CD4-positive, alpha-beta T cell treated with Interferon alpha-2 for 1 hour (primary cell): ENCODE data around the gene SP1.
"Not testable (repeated sequence)": the region's sequence is repeated elsewhere in the genome, so short reads cannot be mapped to it uniquely, and the experiment has no call there.

ENCODE experiments used
- DNase-seq, 2 donors: peaks; one replicate each; pipeline ENCODE4 v3.0.0-alpha.2; 2020 to 2022

SP1 gene

DNA sequence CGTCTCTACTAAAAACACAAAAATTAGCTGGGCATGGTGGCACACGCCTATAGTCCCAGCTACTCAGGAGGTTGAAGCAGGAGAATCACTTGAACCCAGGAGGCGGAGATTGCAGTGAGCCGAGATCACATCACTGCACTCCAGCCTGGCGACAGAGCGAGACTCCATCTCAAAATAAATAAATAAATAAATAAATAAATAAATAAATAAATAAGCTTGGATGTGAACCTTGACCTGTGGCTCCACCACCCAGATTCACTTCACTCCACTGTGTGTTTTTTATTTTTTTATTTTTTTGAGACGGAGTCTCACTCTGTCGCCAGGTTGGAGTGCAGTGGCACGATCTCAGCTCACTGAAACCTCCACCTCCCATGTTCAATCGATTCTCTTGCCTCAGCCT, 18.3 kb upstream of the SP1 start:
- DNase-seq = not testable (repeated sequence)

- DNase-seq = no peak
These were observed 14.6 kb upstream of the SP1 start for GRCh38 chr12:53365245-53365904.

DNA sequence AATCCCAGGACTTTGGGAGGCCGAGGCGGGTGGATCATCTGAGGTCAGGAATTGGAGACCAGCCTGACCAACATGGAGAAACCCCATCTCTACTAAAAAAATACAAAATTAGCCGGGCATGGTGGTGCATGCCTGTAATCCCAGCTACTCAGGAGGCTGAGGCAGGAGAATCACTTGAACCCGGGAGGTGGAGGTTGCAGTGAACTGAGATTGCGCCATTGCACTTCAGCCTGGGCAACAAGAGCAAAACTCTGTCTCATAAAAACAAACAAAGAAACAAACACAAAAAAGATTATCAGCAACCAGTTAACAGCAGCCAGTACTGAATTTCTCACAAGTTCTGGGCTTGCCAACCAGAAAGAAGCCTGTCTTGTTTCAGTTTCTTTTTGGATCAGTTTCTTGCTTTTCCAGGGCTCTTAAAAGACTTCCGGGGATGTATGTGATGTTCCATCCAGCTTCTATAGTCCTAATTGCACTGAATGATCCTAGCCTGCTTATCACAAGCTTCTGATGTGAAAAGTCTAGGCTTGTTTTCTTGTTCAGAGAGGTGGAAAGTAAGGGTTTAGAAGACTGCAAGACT, 6.3 kb upstream of the SP1 start:
- DNase-seq = not testable (repeated sequence)

DNA sequence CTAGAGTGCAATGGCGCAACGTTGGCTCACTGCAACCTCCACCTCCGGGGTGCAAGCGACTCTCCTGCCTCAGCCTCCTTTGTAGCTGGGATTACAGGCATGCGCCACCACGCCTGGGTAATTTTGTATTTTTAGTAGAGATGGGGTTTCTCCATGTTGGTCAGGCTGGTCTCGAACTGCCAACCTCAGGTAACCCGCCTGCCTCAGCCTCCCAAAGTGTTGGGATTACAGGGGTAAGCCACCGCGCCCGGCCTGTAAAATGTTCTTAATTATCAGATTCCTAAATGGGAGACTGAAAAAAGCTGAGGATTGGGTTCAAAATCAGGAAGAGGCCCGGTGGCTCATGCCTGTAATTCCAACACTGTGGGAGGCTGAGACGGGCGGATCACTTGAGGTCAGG, 5.7 kb upstream of the SP1 start:
- DNase-seq = not testable (repeated sequence)

- DNase-seq = no peak
These were observed 3.2 kb upstream of the SP1 start for GRCh38 chr12:53376747-53377146.

DNA sequence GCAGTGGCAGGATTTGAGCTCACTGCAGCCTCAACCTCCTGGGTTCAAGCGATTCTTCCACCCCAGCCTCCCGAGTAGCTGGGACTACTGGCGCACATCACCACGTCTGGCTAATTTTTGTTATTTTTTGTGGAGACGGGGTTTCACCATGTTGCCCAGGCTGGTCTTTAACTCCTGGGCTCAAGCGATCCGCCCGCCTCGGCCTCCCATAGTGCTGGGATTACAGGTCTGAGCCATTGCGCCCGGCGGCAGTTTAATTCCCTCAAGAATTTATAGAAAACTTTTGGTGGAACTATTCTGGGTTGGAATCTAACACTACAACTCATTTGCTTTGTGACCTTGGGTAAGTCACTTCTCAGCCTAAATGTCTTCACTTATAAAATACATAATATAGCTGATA, 1.8 kb upstream of the SP1 start:
- DNase-seq = no peak

GRCh38 chr12:53378724-53379388, 1.1 kb upstream of the SP1 start:
- DNase-seq = no peak

DNA sequence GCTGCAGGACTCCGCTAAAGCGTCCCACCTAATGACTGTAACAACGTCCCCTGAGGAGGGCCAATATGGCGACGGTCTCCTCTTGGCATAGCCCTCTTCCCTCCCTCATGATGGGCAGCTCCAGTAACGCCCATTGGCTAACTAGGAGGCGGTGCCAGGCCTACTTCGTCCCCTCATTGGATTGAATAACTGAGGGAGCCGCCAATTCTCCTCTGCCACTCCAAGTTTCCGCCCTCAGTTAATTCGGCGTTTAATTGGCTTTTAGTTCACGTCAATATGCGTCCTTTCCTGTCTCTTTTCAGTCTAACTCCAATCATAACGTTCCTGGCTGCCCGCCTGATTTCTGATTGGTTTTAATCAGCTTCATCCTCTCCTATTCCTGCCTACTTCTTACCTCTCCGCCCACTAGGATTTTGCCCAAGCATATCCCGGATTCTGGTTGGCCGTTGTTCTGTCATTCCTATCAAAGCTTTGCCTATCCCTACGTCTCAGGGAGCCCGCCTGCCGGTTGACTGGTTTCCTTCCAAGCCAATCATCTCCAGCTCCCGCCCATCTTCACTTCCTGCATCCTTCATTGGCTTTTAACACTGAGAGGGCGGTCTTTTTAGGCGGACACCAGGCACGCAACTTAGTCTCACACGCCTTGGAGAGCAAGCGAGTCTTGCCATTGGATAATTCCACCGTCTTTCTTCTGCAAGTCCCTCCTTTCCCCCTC, 430 bp upstream of the SP1 start:
- peak; percentile 100 for DNase-seq

DNA sequence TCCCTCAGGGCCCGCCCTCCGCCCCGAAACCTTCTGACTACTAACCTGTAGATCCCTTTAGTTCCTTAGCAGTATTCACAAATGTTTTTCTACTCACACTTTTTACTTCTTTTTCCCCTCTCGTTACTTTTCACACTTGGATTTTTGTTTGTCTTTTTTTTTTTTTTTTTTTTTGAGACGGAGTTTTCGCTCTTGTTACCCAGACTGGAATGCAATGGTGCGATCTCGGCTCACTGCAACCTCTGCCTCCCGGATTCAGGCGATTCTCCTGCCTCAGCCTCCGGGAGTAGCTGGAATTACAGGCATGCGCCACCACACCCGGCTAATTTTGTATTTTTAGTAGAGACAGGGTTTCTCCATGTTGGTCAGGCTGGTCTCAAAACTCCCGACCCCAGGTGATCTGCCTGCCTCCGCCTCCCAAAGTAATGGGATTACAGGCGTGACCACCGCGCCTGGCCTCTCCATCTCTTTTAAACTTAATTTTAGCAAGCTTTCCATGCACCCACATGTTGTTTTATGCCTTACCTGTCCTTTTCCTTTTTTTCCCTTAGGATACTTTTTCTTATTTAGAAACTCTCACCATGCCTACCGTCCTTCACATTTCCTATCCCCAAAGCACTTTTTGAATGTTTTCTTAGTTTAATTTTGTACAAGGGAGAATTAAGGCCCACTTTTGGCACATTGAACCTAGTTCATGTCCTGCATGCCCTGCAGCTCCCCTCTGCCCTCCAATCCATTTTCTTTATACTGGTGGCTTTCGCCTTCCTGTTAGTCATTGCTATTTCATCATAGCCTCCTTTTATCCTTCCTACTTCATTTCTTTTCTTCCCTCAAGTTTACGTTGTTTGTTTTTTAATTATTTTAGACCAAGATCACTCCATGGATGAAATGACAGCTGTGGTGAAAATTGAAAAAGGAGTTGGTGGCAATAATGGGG, 1.1 kb downstream of the SP1 start:
- DNase-seq = no peak

- DNase-seq = peak; percentile 63 to 73
These were observed 2.0 kb downstream of the SP1 start for GRCh38 chr12:53381731-53382630.

GRCh38 chr12:53383258-53383657, 3.3 kb downstream of the SP1 start:
- no peak for DNase-seq

DNA sequence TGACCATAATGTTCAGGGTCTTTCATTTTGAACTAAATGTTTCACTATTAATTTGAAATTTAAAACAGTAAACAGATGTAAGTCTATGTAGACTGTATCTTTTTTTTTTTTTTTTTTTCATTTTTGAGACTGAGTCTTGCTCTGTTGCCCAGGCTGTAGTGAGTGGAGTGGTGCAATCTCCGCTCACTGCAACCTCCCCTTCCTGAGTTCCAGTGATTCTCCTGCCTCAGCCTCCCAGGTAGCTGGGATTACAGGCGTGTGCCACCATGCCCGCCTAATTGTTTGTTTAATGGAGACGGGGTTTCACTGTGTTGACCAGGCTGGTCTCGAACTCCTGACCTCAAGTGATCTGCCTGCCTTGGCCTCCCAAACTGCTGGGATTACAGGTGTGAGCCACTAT, 6.4 kb downstream of the SP1 start:
- not testable (repeated sequence) for DNase-seq

DNA sequence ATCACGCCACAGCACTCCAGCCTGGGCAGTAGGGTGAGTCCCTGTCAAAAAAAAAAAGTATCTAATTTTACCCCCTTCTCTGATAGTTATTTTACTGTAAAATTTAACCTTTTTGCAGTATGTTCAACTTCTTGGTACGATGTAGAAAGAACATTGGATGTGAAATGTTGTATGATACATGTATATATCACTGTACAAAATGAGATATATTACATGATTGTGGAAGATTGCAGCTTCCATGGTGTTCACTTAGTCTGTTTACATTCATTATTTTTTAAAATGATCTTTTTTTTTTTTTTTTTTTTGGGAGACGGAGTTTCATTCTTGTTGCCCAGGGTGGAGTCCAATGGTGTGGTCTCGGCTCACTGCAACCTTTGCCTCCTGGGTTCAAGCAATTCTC, 9.0 kb downstream of the SP1 start:
- DNase-seq = no peak

DNA sequence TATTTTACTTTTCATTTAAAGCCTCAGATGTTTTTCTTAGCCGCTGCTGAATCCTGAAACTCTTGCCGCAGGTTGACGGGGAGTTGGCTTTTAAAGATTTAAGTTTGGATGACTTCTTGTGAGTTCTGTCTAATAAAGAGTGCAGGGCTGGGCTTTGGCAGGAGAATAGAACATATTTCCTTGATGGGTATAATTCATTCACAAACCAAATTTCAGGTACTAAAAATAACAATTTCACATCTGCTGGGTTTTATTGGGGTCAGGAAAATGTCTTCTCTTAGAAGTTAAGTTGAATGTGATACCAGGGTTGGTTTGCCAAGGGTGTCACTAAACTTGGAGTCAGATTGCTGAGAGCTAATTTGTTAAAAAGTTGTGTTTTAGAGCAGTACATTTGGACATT, 9.7 kb downstream of the SP1 start:
- DNase-seq = no peak

DNA sequence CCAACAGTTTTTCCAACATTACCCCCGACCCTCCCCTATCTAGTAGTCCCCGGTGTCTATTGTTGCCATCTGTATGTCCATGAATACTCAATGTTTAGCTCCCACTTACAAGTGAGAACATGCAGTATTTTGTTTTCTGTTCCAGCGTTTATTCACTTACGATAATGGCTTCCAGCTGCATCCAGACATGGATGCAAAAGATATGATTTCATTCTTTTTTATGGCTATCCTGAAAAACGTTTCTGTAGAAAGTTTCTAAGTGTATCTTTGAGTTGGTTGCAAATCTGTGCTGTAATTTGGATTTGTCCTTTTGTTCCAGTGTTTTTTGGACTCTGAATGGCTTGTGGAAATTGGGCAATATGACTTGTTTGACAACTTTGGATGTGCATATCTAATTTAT, 11.7 kb downstream of the SP1 start:
- no peak for DNase-seq

DNA sequence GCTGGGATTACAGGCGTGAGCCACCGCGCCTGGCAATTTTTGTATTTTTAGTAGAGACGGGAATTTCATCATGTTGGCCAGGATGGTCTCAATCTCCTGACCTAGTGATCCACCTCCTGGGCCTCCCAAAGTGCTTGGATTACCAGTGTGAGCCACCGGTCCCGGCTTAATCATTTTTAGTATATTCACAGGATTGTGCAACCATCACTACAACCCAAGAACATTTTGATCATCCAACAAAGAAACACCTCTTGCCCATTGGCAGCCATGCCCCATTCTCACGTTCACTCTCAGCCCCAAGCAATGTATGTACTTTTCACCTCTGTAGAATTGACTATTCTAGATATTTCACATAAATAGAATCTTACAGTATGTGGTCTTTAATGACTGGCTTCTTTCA, 19.9 kb downstream of the SP1 start:
- DNase-seq = no peak

DNA sequence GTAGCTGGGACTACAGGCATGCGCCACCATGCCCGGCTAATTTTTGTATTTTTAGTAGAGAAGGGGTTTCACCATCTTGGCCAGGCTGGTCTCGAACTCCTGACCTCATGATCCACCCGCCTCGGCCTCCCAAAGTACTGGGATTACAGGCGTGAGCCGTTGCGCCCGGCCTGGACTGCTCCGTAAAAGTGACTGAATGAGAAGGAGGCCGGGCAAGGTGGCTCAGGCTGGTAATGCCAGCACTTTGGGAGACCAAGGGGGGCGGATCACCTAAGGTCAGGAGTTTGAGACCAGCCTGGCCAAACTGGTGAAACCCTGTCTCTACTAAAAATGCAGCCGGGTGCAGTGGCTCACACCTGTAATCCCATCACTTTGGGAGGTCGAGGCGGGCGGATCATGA, 22.4 kb downstream of the SP1 start:
- not testable (repeated sequence) for DNase-seq

- DNase-seq = no peak
These were observed 22.9 kb downstream of the SP1 start for GRCh38 chr12:53402871-53403270.

DNA sequence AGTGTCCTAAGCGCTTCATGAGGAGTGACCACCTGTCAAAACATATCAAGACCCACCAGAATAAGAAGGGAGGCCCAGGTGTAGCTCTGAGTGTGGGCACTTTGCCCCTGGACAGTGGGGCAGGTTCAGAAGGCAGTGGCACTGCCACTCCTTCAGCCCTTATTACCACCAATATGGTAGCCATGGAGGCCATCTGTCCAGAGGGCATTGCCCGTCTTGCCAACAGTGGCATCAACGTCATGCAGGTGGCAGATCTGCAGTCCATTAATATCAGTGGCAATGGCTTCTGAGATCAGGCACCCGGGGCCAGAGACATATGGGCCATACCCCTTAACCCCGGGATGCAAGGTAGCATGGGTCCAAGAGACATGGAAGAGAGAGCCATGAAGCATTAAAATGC, 31.0 kb downstream of the SP1 start:
- DNase-seq = no peak

DNA sequence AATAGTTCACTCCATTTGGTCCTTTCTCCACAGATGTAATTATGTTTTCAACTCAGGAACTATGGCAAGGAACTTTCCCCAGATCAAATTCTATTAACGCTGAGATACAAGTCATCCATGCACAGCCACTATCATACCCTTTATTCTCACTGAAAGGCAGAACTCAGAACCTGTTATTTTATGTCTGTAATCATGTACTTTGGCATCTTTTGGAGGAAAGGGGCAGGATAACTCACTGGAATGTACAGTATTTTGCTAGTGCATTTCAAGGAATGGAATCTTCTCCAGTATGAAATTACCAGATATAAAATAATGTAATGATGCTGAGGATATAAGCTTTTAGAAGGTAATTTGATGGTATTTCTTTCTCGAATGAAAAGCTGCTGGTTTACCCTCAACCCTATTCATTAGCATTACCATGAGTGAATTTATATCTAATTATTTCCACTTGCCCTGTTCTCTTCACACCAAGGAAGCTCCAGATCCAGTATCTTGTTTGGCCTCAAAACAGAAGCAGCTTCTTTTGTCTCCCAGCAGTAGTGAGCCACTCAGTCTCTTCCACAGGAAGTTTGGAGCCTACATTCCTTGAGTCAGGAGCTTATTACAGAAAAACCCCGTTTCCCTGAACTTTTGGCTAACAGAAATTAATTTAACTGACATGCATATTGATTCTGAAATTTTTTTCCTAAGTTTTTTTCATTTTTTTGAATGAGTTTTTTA, 33.7 kb downstream of the SP1 start:
- no peak for DNase-seq
